Dermis microvascular lymphatic vessel endothelial cell (primary cell): ENCODE data around the gene DIPK1C. TPM values are rescaled to one million over a fixed set of nuclear protein-coding genes. Genes with fewer than 3 reads are reported as not detected.
"Not testable (repeated sequence)": the region's sequence is repeated elsewhere in the genome, so short reads cannot be mapped to it uniquely, and the experiment has no call there.

Experiments used
- DNase-seq, 2 donors: peaks; one replicate each; pipeline versions ENCODE4 v3.0.0 to v3.0.0-alpha.2; 2010; ENCODE audit warnings: low read depth in 2 of 2
- total RNA-seq: library from RNA; depleted of rRNA; stranded (reverse); fragments of >200 nt; gene quantifications from 2 replicates; pipeline ENCODE4 v1.2.1, GENCODE V29; 2014

Gene DIPK1C
- total RNA-seq, result not detected in 2 replicates

DNA sequence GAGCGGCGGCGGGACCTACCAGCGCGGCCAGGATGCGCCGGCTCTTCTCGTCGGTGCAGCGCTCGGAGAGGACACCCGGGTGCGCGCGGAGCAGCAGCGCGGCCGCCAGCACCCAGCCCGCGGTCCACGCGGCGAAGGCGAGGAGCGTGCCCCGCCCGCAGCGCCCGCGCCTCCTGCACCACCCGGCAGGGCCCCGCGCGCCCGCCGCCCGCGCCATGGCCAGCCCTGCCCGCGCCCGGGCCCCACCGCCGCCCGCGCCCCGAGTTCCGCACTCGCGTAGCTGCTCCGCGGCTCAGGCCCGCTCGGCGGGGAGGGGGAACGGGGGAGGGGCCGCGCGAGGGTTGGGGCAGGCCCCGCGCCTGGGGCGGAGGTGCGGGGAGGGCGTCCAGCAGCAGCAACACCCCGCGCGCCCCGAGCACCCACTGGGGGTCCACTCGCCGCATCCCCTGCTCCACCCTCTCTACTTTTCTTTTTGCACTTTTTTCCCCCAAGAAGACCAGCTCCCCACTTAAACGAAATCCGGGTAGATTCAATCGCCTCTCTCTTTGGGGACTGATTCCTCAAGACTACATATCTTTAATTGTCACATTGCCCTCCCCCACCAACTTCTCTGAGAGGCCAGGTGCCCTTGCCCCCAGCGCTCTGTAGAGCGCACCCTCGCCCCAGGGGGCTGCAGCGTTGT is at the start of gene DIPK1C:
Gene DIPK1C, minus strand, starts transcription at position 266 of the 682 bp plus-strand sequence. Its CDS starts 49 bp downstream, at position 217.
- DNase-seq, result no peak

DNA sequence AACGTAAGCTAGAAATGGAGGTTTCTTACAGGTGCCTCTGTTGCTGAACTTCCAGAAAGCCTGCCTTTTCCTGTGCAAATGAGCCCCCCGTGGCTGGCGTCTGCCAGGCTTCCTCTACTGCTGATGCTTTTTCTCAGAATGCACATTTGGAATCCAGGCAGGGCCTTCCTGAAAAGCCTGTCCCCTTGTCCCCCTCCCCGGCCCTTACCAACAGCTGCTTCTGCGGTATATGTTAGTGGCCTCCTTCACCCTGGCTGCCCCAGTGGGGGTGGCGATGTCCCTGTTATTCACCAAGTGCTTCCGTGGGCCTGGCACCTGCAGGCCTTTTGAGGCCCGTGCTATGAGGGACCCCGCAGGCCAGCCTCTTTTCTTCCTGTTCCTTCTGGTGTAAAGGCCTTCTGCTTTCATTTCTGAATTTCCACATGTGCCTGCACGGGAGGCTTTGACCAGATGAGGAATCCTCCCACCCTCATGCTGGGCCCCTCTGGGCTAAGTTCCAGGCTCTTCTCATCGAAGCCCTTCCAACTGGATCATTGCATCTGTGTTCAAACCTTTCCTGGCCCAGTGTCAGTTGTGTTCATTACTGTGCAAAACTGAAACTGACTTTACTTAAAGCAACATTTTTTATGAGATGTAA is 49.5 kb upstream of the DIPK1C start:
- no peak for DNase-seq

DNA sequence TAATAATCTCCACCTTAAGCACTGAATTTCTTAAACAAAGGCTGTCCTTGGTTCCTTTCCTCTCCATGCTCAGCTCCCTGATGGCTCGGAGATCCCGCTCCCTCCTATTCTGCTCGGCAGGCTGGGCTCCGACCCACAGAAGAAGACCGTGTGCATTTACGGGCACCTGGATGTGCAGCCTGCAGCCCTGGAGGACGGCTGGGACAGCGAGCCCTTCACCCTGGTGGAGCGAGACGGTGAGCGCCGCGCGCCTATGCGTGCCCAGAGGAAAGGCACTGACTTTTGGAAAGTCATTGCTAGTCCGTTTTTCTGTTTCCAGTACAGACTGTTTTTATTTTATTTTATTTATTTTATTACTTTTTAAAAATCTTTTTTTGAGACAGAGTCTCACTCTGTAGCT is 48.7 kb upstream of the DIPK1C start:
- DNase-seq, result no peak

DNA sequence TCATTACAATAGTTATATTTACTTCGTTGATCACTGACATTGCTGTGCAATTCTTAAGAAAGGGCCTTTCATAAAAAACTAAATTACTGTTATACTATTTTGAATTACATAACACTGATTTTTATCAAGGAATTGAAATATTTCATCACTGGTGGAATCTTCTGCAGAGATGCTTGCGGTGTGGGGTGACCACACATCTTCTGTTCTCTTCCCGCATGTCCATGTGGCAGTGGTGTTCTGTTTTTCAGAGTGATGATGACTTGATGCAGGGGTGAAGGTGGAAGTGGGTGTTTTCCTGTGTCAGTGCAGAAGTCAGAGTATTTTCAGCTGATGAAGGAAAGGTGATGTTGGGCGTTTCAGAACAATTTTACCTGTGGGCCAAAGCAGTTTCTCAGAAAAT is 46.0 kb upstream of the DIPK1C start:
- no peak for DNase-seq

DNA sequence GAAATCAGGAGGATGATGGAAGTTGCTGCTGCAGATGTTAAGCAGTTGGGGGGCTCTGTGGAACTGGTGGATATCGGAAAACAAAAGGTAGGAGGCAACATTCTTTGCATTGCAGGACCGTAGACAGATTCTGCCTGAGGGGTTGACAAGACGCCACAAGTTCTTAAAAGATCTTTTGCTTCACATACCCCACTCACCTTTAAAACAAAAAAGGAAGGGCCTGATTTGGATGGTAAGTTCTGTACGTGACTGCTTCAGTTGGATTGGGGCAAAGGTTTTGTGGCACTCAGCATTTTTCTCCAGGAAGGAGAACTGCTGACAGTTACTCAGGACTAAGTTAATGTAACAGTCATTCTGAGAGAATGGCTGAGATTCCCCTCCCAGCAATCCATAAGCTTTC is 44.3 kb upstream of the DIPK1C start:
- no peak for DNase-seq

DNA sequence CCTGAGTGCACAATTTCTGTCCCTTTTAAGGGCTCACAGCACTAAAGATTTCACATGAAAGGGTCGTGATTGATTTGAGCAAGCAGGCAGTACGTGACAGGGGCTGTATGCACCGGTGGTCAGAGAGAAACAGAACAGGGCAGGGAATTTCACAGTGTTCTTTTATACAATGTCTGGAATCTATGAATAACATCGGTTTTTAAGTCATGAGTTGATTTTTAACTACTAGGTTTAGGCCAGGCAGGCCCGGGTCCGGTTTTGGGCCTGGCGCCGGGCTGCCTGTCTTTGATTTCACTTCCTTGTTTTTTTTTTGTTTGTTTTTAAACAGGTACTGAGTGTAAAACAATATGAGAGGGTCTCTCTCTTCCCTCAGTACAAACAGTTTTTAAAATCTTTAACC is 43.7 kb upstream of the DIPK1C start:
- not testable (repeated sequence) for DNase-seq

DNA sequence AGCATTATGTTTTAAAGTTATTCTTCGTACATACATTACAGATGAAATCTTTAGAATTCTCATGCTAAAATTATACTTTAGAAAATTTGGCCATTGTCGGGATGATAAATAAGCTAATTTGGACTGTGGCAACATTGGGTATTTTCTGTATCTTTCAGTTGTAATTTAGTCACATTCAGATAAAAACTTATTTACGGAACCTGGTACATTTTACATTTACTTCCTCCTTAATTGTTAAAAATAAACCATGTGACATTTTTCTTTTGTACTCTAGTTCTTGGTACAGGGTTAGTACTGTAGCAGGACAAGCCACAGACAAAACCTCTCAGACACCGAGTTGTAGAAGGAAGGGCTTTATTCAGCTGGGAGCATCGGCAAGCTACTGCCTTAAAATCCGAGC is 43.3 kb upstream of the DIPK1C start:
- no peak for DNase-seq

DNA sequence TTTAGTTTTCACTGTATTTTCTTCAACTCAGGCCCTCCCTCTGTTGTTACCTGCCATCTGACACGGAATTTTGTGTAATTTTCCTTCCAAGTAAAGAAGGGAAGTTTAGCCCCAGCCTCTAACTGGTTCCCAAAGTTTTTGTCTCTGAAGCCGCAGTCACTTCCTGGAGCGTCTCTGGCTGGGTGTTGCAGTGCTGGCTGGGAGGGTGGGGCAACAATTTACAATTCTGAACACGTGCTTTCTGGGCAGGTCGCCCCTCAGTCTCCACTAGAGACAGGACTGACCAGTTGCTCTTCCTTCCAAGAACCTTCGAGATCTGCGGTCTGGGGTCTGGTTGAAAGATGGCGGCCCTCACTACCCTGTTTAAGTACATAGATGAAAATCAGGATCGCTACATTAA is 42.5 kb upstream of the DIPK1C start:
- DNase-seq, result peak; percentile 64 to 68

DNA sequence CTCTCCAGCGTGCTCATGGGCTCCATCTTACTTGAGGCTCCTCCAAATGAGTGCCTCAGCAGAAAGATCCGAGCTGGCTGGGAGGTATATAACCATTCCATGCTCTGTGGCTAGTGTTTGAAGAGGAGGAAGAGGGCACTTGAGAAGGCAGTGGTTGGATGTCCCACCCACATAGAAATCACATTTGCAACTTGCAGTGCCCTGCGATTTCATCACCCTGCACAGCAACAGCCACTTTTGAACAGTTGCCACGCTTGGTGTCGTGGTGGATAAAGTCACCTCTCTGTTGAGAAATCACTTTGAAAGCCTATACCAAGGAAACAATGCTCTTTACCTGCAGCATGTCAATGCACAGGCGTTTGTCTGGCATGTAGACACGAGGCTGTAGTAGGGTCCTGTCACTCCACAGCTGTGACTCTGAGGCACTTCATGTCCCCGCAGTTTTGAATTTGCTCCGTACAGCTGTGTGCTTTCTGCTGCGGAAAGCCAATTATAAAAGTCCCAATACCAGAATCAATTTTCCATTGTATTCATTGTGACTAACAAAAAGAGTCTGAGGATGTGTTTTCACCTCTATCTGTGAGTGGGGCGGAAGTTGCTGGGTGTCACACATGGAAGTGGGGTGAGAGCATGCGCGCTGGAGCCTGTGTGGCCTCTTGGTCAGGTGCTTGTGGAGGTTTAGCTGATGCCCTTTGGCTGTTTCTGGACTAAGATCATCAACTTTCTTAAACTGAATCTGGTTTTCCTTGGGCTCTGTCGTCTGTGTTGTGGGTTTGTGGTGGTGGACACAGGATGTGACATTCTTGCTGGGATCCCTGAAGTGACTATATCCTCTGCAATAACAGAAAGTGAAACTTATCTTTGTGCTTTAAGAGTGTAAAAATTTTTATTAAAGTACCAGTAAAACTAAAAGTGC is 41.9 kb upstream of the DIPK1C start:
- peak; percentile 57 to 58 for DNase-seq

DNA sequence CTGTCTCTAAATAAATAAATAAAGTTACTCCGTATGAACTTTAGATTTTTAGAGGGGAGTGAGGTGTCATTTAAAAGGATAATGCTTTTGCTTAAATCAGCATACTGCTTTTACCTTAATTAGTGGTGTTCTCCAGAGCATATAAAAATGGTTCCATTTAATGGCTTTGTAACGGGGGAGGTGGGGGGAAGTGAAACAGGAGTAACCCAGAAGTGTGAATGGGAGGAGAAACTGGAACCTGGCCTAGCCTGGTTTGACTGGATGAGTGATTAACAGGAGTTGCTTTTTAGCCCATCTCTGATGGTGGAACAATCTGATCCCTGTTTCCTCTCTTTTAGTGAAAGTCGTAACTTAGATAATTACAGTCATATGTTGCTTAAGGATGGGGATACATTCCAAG is 40.7 kb upstream of the DIPK1C start:
- DNase-seq, result no peak

DNA sequence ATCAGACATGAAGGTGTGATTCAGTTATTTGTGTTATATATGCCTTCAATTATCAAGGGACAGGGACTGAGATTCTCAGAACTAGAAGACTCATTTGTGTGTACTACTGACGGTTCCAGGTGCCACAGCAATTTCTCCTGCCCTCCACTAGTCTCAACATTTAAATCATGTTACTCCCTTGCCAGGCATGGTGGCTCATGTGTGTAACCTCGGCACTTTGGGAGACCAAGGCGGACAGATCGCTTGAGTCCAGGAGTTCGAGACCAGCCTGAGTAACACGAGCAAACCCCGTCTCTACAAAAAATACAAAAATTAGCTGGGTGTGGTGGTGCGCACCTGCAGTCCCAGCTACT is 40.2 kb upstream of the DIPK1C start:
- DNase-seq, result no peak

DNA sequence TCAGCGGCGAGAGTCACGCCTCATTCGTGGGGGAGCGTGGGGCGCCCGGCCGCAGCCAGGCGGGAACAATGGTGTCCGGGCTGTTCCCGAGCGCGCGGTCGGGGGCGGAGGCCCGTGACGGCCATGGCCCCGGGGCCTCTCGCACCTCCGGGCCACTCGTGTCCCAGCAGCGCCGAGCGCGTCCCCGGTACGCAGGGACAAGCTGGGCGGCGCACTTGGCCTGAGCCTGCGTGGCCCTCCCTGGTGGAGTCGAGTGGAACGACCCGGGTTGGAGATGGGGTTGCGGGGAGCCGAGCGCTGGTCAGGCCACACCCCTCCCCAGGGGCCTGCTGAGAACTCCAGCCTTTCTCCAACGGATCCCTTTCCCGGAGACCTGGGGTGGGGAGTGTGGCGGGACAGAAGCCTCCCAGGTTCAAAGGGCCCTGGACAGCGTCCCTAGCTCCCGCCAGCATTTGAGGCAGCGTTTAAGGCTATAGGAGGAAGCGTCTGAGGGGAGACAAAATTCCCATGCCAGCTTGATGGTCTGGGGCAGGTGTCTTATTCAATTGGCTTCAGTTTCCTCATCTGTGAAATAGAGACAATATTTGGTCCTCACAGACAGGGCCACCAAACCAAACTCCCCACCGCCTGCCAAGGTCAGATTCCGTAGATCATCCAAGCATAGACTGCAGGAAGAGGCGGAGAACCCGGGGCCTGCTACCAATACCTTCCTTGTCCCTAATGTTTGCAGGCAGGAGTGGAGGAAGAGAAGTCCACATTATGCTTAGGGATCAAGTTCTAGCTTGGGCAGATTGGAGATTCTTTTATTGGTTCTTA is 39.6 kb upstream of the DIPK1C start:
- peak in 1 of 2 donors; percentile 62 for DNase-seq

DNA sequence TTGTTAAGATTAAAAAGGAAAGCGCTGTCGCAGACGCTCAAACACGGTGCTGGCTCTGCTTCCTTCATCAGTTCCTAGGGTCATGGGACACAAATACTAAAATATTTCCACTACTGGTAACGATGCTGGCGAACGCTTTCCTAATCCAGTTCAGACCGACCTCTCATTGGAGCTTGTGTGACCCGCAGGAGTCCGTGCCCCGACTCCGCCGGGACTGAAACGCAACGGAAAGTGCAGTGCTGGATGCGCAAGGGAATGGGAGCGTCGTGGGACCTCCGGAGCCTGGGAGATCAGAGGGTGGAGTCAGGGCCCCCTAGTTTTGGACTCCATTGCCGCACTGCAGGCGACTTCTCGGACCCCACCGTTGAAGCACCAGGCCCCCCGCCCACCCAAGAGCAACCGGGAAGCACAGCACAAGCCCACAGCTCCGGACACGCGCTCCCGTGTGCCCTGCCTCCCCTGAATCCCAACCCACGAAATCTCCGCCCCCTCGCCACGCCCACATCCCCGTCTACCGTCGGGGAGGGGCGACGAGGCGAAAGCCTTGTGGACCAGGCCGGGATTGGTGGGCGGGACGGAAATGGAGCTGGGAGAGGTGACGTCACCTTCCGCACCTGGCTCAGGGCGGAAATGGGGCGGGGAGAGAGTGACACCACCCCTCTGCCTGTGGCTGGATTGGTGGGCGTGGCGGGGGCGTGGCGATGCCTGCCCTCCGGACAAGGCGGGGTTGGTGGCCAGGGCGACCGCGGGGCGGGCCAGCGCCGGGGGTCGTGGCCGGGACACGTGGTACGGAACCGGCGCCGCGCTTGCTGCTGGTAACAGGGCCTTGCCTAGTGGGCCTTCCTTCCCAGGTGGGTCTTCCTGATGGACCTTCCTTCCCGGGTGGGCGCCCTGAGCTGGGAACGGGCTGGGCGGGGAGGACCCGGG is 38.7 kb upstream of the DIPK1C start, which contains the start of gene CNDP2:
Gene CNDP2, plus strand, starts transcription at position 783 of the 927 bp plus-strand sequence. CDS start 3,611 bp downstream, outside the sequence.
- peak; percentile 98 to 99 for DNase-seq

DNA sequence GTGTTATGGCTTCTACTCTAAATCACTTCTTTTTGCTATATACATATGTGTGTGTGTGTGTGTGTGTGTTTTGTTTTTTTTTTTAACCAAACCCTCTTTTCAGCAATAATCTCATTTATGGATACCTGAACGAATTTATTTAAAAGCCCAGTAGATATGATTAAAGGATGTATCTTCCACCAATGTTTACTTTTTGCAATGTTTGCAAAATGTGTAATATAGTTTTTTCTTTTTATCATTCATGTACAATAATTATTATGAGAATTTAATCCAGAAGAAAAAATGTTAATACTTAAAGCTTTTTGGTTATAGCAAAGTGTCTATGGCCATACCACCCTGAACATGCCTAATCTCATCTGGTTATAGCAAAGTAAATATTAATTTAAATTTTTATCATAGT is 37.4 kb upstream of the DIPK1C start:
- no peak for DNase-seq

DNA sequence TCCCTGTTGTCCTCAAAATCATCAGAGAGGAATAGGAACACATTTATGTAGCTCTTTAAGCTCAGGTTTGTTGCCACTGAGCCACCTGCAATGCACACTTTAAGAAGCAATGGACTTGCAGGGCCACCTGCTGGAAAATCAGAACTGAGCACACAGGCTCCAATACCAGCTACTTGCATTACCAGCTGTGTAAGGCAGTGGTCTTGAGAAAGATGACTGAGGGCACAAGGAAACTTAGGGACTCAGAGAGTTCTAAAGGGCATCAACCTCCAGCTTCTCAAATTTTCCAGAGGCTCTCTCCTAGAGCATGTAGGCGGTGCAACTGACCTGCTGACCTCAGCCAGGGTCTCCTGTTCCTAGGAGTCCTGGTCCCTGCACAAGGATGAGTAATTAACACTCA is 36.6 kb upstream of the DIPK1C start:
- peak; percentile 73 to 81 for DNase-seq

DNA sequence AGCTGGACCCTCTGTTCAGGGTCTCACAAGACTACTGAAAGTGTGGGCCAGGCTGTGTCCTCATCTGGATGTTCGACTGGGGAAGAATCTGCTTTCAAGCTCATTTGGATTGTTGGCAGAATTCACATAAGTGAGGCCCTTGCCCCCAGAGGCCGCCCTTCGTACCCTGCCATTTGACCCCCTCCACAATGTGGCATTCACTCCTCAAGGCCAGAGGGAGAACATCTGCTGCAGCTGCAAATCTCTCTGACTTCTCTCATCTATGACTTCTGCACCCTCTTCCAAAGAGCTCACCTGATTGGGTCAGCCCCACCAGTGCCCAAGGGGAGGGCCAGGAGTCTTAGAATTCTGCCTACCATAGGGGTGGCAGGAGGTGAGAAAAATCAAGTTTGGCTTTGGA is 35.2 kb upstream of the DIPK1C start:
- no peak for DNase-seq

DNA sequence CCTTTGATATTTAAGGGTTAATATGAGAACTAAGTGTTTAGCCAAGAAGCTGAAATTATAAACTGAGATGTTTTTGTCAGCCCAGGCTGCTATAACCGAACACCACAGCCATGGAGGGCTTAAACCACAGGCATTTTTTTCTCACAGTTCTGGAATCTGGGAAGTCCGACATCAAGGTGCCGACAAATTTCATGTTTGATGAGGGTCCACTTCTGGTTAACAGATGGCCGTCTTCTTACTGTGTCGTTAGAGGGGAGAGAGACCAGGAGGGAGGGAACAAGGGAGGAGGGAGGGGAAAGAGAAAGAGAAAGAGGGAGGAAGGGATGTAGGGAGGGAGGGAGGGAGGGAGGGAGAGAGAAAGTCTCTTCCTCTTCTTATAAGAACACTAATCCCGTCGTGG is 32.6 kb upstream of the DIPK1C start:
- no peak for DNase-seq

DNA sequence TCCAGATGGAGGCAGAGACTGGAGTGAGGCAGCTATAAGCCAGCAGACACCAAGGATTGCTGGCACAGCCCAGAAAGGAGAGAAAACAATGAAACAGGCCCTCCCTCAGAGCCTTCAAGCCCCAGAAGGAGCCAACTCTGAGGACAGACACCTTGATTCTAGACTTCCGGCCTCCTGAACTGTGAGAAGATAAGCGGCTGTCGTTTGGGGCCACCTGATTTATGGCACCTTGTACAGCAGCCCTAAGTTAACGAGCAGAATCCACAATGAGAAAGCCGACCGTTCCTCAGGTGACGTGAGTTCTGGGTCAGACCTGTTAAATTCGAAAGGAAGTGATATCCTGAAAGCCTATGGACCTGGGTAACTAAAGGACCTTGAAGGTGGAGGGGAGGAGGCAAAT is 31.8 kb upstream of the DIPK1C start:
- no peak for DNase-seq

DNA sequence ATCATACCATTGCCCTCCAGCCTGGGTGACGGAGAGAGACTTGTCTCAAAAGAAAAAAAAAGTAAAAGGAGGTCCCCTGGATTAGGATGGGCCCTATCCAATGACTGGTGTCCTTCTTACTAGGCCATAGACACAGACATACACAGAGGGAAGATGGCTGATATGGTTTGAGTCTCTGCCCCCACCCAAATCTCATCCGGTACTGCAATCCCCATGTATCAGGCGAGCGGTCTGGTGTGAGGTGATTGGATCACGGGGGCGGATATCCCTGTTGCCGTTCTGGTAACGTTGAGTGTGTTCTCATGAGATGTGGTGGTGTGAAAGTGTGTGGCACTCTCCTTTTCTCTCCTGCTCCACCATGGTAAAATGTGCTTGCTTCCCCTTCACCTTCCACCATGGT is 31.2 kb upstream of the DIPK1C start:
- DNase-seq, result no peak

DNA sequence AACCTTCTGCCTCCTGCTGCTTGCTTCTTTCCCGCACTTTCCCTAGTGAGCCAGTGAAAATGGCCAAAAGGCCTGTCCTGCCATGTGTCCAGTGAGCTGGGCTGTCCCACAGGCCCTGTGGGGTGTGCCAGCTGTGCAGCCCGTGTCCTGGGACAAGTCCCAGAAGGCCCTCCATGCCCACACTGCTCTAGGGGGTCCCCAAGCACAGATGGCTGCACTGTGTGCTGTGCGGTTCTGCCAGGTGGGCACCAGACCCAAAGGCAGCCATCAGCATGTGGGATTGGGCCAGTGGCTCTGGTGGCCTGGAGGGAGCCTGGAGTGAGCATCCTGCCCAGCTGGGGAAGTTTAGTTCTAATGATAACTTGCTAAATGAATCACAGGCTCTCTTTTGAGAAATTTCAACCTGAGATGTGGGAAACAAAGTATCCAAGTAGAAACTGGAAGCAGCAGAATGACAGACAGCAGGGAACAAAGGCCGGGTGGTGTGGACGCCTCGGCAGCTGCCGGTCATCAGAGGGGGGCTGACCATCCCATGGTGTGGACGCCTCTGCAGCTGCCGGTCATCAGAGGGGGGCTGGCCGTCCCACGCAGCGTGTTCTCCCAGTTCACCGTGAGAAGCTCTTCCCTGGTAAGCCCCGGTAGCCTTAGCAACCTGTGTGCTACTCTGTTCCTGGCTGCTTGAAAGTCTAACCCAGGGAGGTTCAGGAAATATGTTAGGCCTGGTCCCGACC is 29.2 kb upstream of the DIPK1C start:
- no peak for DNase-seq
